ENCODE measurements around the gene SELE. TPM values are rescaled to one million over a fixed set of nuclear protein-coding genes. Genes with fewer than 3 reads are reported as not detected.

The SELE gene
- total RNA-seq, 1 experiment from 2014 or later, result not detected

- POLR2A ChIA-PET, result no interaction called here
- Mint-ChIP-seq H3K4me1 (ENCODE audit: insufficient read depth, unreplicated experiment) (no peaks in the 10 kb centered on the region), H3K27ac (ENCODE audit: low read depth, unreplicated experiment) (no peak overlapping the region)
Measured at GRCh38 chr1:169762699-169763098, 28.8 kb upstream of the SELE start.

DNA sequence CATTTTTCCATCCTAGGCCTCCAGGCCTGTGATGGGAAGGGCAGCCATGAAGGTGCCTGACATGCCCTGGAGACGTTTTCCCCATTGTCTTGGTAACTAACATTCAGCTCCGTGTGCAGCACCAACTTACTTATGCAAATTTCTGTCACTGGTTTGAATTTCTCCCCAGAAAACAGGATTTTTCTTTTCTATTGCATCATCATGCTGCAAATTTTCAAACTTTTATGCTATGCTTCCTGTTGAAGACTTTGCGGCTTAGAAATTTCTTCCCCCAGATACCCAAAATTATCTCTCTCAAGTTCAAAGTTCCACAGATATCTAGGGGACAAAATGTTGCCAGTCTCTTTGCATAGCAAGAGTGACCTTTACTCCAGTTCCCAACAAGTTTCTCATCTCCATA, 25.2 kb upstream of the SELE start:
- intact Hi-C loops (cut with micrococcal nuclease), result no loop called here
- POLR2A ChIA-PET, result no interaction called here
- no peak for TF ChIP-seq CTCF (IDR thresholded peaks at IDR 0.05; ENCODE audit: unreplicated experiment)
- CTCF ChIA-PET, result interaction anchor here (0.9 to 2.3 kb wide), 2 partner anchors 11 to 50 kb away, joined by 3 to 5 read pairs; no protein-coding TSS in a partner anchor
- Mint-ChIP-seq H3K4me1 (ENCODE audit: insufficient read depth, unreplicated experiment) (no peaks in the 10 kb centered on the region), H3K27ac (ENCODE audit: low read depth, unreplicated experiment) (no peak overlapping the region), H3K4me3 (ENCODE audit: unreplicated experiment) (no peak overlapping the region), H3K36me3 (ENCODE audit: insufficient read depth, unreplicated experiment) (no peaks in the 10 kb centered on the region), H3K9me3 (ENCODE audit: unreplicated experiment) (no peaks in the 10 kb centered on the region), H3K27me3 (ENCODE audit: insufficient read depth, unreplicated experiment) (peaks cover 9% of the 10 kb centered on the region)
- no peak for DNase-seq (ENCODE audit: unreplicated experiment)
- no TSS peak for BruUV-seq (replicated peaks)

More at GRCh38 chr1:169762699-169763098, 28.8 kb upstream of the SELE start:
- Mint-ChIP-seq H3K9me3 (ENCODE audit: unreplicated experiment) (no peaks in the 10 kb centered on the region), H3K36me3 (ENCODE audit: insufficient read depth, unreplicated experiment) (no peaks in the 10 kb centered on the region), H3K27me3 (ENCODE audit: insufficient read depth, unreplicated experiment) (no peaks in the 10 kb centered on the region), H3K4me3 (ENCODE audit: unreplicated experiment) (no peak overlapping the region)
- DNase-seq (ENCODE audit: unreplicated experiment), result no peak
- no peak for TF ChIP-seq CTCF (IDR thresholded peaks at IDR 0.05; ENCODE audit: unreplicated experiment)
- BruUV-seq (replicated peaks), result no TSS peak
- intact Hi-C loops (cut with micrococcal nuclease), result no loop called here
- CTCF ChIA-PET, result interaction anchor here (0.9 kb wide), 1 partner anchor 48 kb away, joined by 3 read pairs; no protein-coding TSS in a partner anchor

DNA sequence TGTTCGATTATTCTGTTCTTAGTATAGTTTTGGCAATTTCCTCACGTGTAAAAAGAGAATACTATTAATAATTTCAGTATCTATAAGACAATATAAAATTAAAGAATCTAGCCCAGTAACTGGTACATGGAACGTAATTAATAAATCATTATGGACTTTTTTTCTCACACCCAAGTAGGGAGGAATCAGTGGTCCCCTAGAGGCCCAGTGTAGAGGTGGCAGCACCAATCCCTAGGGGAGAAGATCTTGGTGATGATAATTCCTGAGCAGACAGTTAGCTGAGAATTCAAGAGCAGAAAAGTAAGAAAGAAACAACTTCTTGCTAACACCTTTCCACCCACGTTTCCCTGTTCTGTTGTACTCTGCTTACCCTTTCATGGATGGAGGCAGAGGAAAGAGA, 19.7 kb upstream of the SELE start:
- CTCF ChIA-PET, result interaction anchor here (1.0 kb wide), 1 partner anchor 13 kb away, joined by 3 read pairs; no protein-coding TSS in a partner anchor
- POLR2A ChIA-PET, result interaction anchor here (0.7 kb wide), 1 partner anchor 99 kb away, joined by 3 read pairs; no protein-coding TSS in a partner anchor
- BruUV-seq (replicated peaks), result no TSS peak

DNA sequence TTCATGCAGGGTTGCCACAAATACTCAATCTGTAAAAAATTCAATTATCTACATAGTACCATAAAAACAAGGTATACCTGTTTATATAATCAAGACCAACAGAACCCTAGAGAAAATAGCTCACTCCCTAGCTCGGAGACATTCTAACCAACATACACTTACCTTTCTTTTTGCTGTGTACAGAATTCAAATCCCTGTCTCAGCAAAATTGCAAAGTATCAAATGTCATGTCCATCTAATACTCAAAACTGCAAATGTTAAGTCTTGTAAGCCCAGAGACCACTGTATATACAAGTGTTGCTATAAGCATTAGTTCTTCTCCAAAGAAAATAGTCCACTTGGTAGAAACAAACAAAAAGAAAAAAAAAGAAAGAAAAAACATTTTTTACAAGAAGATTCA, 16.2 kb upstream of the SELE start:
- Mint-ChIP-seq H3K27me3 (ENCODE audit: insufficient read depth, unreplicated experiment) (peaks cover 15% of the 10 kb centered on the region), H3K4me1 (ENCODE audit: insufficient read depth, unreplicated experiment) (peaks cover 5% of the 10 kb centered on the region), H3K9me3 (ENCODE audit: unreplicated experiment) (no peaks in the 10 kb centered on the region), H3K4me3 (ENCODE audit: unreplicated experiment) (no peak overlapping the region), H3K36me3 (ENCODE audit: insufficient read depth, unreplicated experiment) (no peaks in the 10 kb centered on the region), H3K27ac (ENCODE audit: low read depth, unreplicated experiment) (no peak overlapping the region)
- TF ChIP-seq CTCF (IDR thresholded peaks at IDR 0.05; ENCODE audit: unreplicated experiment), result no peak
- DNase-seq (ENCODE audit: unreplicated experiment), result no peak
- POLR2A ChIA-PET, result no interaction called here
- CTCF ChIA-PET, result interaction anchor here (1.1 kb wide), 1 partner anchor 45 kb away, joined by 4 read pairs; the partner anchor contains the start of gene METTL18
- intact Hi-C loops (cut with micrococcal nuclease), result no loop called here
- BruUV-seq (replicated peaks), result no TSS peak

More for the DNA sequence above, 19.7 kb upstream of the SELE start:
- peaks cover 15% of the 10 kb centered on the region for H3K27me3 Mint-ChIP-seq (ENCODE audit: insufficient read depth, unreplicated experiment)
- no peaks in the 10 kb centered on the region for H3K9me3 Mint-ChIP-seq (ENCODE audit: unreplicated experiment)
- no peaks in the 10 kb centered on the region for H3K36me3 Mint-ChIP-seq (ENCODE audit: insufficient read depth, unreplicated experiment)
- no peak for DNase-seq (ENCODE audit: unreplicated experiment)
- no peak overlapping the region for H3K27ac Mint-ChIP-seq (ENCODE audit: low read depth, unreplicated experiment)
- H3K4me1 Mint-ChIP-seq (ENCODE audit: insufficient read depth, unreplicated experiment), result no peaks in the 10 kb centered on the region
- intact Hi-C loops (cut with micrococcal nuclease), result no loop called here
- no peak for TF ChIP-seq CTCF (IDR thresholded peaks at IDR 0.05; ENCODE audit: unreplicated experiment)
- H3K4me3 Mint-ChIP-seq (ENCODE audit: unreplicated experiment), result no peak overlapping the region
